Measurements from ENCODE around the gene TOPORS.

Gene TOPORS

GRCh38 chr9:32502464-32502863, 49.9 kb downstream of the TOPORS start:
- no peak for DNase-seq (ENCODE audit: low read depth)

GRCh38 chr9:32501868-32502267, 50.5 kb downstream of the TOPORS start:
- no peak for DNase-seq (ENCODE audit: low read depth)

- DNase-seq (ENCODE audit: low read depth): no peak
Measured at GRCh38 chr9:32500768-32501167, 51.6 kb downstream of the TOPORS start.

GRCh38 chr9:32497921-32498320, 54.5 kb downstream of the TOPORS start:
- no peak for DNase-seq (ENCODE audit: low read depth)

GRCh38 chr9:32490601-32491000, 61.8 kb downstream of the TOPORS start:
- DNase-seq (ENCODE audit: low read depth): no peak
